ENCODE results near the gene KIF16B.
"Not testable (repeated sequence)": the region's sequence is repeated elsewhere in the genome, so short reads cannot be mapped to it uniquely, and the experiment has no call there.

The KIF16B gene

DNA sequence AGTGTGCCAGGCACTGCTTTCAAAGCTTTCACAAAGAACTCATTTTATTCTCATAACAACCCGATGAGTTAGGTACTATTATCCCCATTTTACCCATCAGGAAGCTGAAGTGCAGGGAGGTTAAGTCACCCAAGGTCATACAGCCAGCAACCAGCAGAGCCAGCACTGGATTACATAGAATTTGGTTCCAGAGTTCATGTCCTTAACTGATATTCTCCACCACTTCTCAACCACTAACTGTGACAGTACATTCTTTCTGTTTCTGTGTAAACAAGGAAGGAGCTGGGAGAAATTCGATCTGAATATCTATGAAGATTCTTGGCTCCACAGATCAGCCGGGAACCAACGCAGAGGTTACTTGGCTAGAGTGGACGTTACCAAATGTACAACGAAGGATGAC lies 98.0 kb downstream of the KIF16B start:
- no peak for DNase-seq

- no peak for DNase-seq
Observed at GRCh38 chr20:16474363-16474762, 98.9 kb downstream of the KIF16B start.

DNA sequence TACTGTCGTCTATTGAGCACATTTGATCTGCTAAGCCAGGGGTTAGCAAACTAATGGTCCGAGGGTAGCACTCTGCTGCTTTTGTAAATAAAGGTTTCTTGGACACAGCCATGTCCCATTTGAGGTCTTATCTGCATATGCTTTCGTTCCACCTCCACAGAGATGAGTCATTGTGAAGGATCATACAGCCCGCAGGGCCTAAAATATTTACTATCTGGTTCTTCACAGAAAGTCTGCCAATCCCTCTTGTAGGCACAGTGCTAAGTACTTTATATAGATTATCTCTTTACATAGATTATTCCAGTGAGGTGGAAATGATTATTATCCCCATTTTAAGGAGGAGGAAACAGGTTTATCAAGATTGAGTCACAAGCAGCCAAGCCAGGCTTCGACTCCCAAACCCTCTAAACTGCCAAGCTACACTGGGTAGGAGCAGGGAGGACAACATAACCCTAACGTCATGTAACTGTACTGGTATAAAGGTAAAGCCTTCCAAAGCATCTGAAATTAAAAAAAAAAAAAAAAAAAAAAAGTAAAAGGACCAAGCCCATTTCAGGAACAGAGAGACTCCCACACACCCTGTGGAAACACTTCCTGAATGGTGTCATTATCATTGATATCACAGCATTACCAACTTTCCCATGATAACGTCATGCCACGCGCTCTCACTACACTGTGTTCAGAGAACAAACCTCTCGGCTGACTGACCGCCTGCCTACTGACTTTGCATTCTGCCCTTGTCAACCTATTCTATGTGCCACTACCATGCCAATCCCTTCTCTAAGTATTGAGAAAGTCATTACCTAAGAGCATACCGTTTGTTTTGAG lies 101.0 kb downstream of the KIF16B start:
- no peak for DNase-seq

DNA sequence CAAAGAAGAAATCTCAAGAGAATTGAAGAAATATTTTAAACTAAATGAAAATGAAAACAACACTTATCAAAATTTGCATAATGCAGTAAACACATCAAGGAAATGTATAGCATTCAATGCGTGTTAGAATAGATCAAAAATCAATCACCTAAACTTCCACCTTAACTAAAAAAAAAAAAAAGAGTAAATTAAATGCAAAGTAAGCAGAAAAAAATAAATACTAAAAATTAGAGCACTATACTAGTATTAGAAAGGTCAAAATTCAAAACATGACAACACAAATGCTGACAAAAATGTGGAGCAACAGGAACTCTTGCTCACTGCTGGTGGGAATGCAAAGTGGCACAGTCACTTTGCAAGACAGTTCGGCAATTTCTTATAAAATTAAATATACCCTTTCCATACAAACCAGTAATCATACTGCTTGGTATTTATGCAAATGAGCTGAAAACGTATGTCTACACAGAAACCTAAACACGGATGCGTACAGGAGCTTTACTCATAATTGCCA lies 103.8 kb downstream of the KIF16B start:
- DNase-seq: no peak

- peak in 2 of 51 donors; percentile 6 to 9 for DNase-seq
Observed at GRCh38 chr20:16462711-16463110, 110.5 kb downstream of the KIF16B start.

- DNase-seq: peak in 6 of 51 donors; percentile 4 to 32 (median 14)
Observed at GRCh38 chr20:16459019-16459700, 114.1 kb downstream of the KIF16B start.

DNA sequence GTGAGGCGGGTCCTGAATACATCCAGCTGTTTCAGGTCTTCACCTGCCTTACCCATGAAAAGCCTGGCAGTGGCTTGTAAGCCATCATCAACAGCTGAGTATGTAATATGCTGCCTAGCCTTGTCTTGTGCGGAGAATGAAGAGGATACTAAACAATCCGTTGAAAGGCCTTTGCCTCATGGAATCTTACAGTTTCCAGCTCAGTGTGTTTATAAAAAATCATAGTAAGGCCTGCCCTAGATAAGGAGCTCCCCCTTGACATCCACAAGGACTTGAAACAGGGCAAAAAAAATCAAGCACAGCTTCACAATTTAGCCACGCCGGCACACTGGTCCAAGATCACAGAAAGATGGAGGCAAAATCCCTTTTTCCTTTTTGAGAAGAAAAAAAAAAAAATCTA lies 115.7 kb downstream of the KIF16B start:
- DNase-seq: no peak

DNA sequence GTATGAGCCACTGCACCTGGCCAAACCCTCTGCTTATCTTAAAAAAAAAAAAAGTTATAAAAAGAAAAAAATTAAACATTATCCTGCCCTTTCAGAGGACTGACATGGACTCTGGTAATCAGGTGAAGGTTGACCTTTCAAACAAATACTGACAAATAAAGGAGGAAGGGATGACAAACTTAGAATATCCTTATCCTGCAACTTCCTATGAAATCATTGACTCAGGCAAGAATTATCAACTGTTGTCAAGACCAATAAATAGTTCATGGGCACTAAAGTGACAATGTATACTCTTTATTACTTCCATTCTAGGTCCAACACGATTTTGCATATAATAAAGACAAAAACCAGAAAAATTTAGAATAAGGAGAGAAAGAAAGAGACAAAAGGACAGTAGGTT lies 117.9 kb downstream of the KIF16B start:
- no peak for DNase-seq

- no peak for DNase-seq
Observed at GRCh38 chr20:16451982-16452381, 121.3 kb downstream of the KIF16B start.

GRCh38 chr20:16451001-16451400 lies 122.2 kb downstream of the KIF16B start:
- no peak for DNase-seq

GRCh38 chr20:16446991-16447390 lies 126.3 kb downstream of the KIF16B start:
- no peak for DNase-seq

- no peak for DNase-seq
Observed at GRCh38 chr20:16446246-16446645, 127.0 kb downstream of the KIF16B start.

GRCh38 chr20:16445482-16445881 lies 127.8 kb downstream of the KIF16B start:
- no peak for DNase-seq

DNA sequence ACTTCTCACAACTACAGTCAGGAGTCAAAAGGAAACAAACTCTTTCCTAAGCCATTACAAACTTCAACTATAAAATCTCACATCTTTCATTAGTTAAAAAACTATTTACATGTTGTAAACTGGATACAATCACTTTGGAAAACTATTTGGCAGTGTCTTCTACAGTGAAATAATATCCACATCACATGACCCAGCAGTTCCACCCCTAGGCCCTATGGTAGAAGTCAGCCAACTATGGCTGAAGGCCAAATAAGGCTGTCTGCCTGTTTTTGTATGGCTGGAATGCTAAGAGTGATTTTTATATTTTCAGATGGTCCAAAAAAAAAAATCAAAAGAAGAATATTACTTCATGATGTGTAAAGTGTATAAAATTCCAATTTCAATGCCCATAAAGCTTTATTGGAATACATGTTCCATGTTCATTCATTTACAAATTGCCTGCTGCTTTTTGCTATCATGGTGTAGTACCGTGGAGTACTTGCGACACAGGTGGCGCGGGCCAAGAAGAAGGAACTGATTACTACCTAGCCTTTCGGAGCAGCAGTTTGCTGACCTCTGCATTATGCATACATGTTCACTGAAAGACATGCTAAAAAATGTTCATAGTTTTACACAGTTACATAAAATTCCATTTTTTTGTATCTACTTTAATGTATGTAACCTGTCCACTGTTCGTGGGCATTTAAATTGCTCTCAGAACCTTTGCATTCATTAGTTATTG lies 129.0 kb downstream of the KIF16B start:
- no peak for DNase-seq

- no peak for DNase-seq
Observed at GRCh38 chr20:16441546-16442164, 131.6 kb downstream of the KIF16B start.

- DNase-seq: no peak
Observed at GRCh38 chr20:16440686-16441085, 132.6 kb downstream of the KIF16B start.

DNA sequence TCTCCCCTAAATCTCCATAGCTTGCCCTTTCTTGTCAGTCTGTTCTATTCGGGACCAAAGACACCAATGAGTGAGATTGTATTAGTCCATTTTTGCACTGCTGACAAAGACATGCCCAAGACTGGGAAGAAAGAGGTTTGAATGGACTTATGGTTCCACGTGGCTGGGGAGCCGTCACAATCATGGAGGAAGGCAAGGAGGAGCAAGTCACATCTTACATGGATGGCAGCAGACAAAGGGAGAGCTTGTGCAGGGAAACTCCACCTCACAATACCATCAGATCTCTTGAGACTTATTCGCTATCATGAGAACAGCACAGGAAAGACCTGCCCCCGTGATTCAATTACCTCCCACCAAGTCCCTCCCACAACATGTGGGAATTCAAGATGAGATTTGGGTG lies 133.7 kb downstream of the KIF16B start:
- DNase-seq: not testable (repeated sequence)

DNA sequence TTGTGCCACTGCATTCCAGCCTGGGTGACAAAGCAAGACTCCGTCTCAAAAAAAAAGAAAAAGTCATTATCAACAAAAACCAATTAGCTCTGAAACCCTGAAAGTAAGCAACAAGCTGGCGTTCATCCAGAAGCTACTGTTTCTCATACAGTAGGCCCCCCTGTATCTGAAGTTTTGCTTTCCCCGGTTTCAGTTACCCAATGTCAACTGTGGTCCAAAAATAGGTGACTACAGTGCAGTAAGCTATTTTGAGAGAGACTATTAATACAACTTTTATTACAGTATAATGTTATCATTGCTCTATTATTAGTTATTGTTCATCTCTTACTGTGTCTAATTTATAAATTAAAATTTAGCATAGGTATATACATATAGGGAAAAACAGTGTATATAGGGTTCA lies 135.1 kb downstream of the KIF16B start:
- DNase-seq: no peak

- DNase-seq: no peak
Observed at GRCh38 chr20:16437387-16437996, 135.8 kb downstream of the KIF16B start.

- DNase-seq: peak in 9 of 51 donors; percentile 0 to 26 (median 4)
Observed at GRCh38 chr20:16434062-16434664, 139.1 kb downstream of the KIF16B start.

DNA sequence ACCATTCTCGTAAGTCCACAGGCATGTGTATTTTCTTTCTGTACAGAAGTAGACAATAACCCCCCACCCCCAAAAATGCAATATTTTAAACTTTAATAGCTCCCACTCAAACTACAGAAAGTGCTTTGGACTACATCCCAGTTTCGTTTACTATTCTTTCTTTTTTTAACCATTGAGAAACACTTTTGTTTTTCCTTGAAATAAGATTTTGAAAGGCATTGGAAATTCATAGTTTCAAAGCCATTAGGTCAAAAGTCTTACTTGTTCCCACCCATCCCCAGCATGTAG lies 140.0 kb downstream of the KIF16B start:
- no peak for DNase-seq
